OCI-LY3 (cell line): ENCODE measurements around the gene SND1.

ENCODE experiments used
- H2AFZ ChIP-seq: fragments of 200-600, 300-600 bp; shearing (Covaris generic); 2 replicates; pipeline ENCODE4 v1.6.0; 2014; ENCODE audit warnings: antibody characterized with exemption, low read depth, low read length
- H3K27ac ChIP-seq: fragments of 200-600, 300-600 bp; sonication (generic); 2 replicates; pipeline ENCODE4 v1.5.1; 2014; ENCODE audit warnings: mild to moderate bottlenecking, low read length, moderate library complexity, mixed read lengths
- H3K27me3 ChIP-seq: fragments of 200-600, 300-600 bp; sonication (generic); 2 replicates; pipeline ENCODE4 v1.6.1; 2014; ENCODE audit warnings: low read depth, low read length, mixed read lengths
- H3K36me3 ChIP-seq: fragments of 200-600, 300-600 bp; sonication (generic); replicated peaks from 2 replicates; pipeline ENCODE3; 2014; ENCODE audit warnings: low read depth, low read length, mixed read lengths
- H3K4me1 ChIP-seq: fragments of 300-600, 200-600 bp; sonication (generic); 2 replicates; pipeline ENCODE4 v1.6.1; 2014; ENCODE audit warnings: low read length, mixed read lengths
- H3K4me2 ChIP-seq: fragments of 200-600, 300-600 bp; sonication (generic); 2 replicates; pipeline ENCODE4 v1.6.1; 2014; ENCODE audit warnings: low read length, mixed read lengths
- H3K4me3 ChIP-seq: fragments of 300-600, 200-600 bp; sonication (generic); 2 replicates; pipeline ENCODE4 v1.5.1; 2014; ENCODE audit warnings: antibody characterized with exemption, mild to moderate bottlenecking, low read length, moderate library complexity
- H3K79me2 ChIP-seq: fragments of 300-600, 200-600 bp; shearing (Covaris generic); 2 replicates; pipeline ENCODE4 v1.6.1; 2014; ENCODE audit warnings: mild to moderate bottlenecking, low read length, mixed read lengths
- H3K9ac ChIP-seq: fragments of 300-600, 200-600 bp; shearing (Covaris generic); 2 replicates; pipeline ENCODE4 v1.6.0; 2014; ENCODE audit warnings: mild to moderate bottlenecking, low read length, moderate library complexity
- H3K9me3 ChIP-seq: fragments of 200-600, 300-600 bp; shearing (Covaris generic); 2 replicates; pipeline ENCODE4 v1.6.1; 2014; ENCODE audit warnings: low read length, mixed read lengths; ENCODE audit not compliant: insufficient read depth
- H4K20me1 ChIP-seq: fragments of 200-600, 300-600 bp; sonication (generic); 2 replicates; pipeline ENCODE4 v1.6.1; 2016; ENCODE audit warnings: low read length, mixed read lengths; ENCODE audit not compliant: insufficient read depth
- EZH2phosphoT487 ChIP-seq: fragments of 200-600 bp; shearing (Covaris generic); IDR thresholded peaks from 2 replicates; pipeline ENCODE4 v1.6.1; 2018; ENCODE audit warnings: antibody characterized with exemption, mixed run types, low read depth
- TF ChIP-seq, protein P1 (sequence below): fragments of 200-600, 300-600 bp; sonication (generic); IDR thresholded peaks from 2 replicates; pipeline ENCODE4 v1.5.1; 2014; ENCODE audit warnings: antibody characterized with exemption, low read length, low read depth

The SND1 gene

DNA sequence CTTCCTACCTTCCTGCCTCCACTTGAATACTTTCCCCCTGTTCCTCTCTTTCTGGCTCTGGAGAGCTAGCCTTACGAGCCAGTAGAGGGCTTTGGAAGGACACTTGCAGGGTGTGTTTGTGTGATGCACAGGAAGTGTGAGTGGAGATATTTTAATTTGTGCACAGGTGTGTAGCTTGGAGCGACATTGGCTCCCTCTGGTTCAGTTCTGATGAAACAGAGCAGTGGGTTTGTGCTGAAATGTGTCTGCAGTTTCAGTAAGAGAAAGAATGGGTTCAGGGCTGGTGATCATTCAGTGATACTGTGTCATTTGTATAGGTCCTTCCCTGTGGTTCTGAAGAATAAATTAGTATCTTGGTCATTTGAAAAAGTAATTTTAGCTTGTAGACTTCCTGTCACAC is 86.9 kb downstream of the SND1 start:
- Histone ChIP-seq H3K9me3 (no peaks in the 10 kb centered on the region), H3K4me2 (no peak overlapping the region), H3K9ac (no peak overlapping the region), H3K36me3 (peaks cover 58% of the 10 kb centered on the region), H3K4me3 (no peak overlapping the region), H3K4me1 (peaks cover 6% of the 10 kb centered on the region; the same call in 1 of the 2 replicates), H3K27ac (no peak overlapping the region), H3K79me2 (peaks cover 96% of the 10 kb centered on the region), H4K20me1 (peaks cover 85% of the 10 kb centered on the region), H2AFZ (no peak overlapping the region), H3K27me3 (no peaks in the 10 kb centered on the region)
- TF ChIP-seq, protein P1, sequence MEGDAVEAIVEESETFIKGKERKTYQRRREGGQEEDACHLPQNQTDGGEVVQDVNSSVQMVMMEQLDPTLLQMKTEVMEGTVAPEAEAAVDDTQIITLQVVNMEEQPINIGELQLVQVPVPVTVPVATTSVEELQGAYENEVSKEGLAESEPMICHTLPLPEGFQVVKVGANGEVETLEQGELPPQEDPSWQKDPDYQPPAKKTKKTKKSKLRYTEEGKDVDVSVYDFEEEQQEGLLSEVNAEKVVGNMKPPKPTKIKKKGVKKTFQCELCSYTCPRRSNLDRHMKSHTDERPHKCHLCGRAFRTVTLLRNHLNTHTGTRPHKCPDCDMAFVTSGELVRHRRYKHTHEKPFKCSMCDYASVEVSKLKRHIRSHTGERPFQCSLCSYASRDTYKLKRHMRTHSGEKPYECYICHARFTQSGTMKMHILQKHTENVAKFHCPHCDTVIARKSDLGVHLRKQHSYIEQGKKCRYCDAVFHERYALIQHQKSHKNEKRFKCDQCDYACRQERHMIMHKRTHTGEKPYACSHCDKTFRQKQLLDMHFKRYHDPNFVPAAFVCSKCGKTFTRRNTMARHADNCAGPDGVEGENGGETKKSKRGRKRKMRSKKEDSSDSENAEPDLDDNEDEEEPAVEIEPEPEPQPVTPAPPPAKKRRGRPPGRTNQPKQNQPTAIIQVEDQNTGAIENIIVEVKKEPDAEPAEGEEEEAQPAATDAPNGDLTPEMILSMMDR = no peak
- no peak for TF ChIP-seq EZH2phosphoT487

DNA sequence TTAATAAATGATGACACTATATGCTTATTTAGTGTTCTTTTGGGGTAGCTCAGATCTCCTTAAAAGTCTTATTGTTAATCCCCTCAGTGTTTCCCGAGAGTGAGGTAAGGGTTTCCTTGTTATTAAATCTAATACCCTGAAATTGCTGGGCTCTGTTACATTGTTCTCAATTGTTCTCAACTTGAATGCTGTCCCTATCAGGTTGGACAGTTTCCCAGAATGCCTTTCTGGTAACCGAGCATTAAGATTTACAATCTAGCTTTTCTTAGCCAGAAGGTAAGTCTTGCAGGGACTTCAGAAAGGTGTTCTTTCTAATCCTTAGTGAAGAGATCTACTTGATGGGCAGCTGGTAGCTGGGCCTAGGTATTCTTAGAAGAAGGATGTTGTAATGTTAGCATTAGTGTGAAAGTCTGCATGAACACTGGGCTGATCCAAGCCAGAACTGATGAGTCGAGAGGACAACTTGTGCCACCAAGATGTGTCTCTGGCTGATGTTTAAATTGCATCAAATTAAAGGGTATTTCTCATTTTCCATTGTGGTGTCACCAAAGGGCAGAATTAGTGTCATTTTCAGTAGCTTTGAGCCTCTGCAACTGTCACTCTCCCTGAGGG is 89.9 kb downstream of the SND1 start:
- peaks cover 99% of the 10 kb centered on the region for H3K79me2 ChIP-seq
- peaks cover 6% of the 10 kb centered on the region; the same call in 1 of the 2 replicates for H3K4me1 ChIP-seq
- no peaks in the 10 kb centered on the region for H3K27me3 ChIP-seq
- TF ChIP-seq, protein P1 = no peak
- no peak for TF ChIP-seq EZH2phosphoT487
- no peaks in the 10 kb centered on the region for H3K9me3 ChIP-seq
- H3K36me3 ChIP-seq = peaks cover 46% of the 10 kb centered on the region
- H4K20me1 ChIP-seq = peaks cover 94% of the 10 kb centered on the region
- H2AFZ ChIP-seq = no peak overlapping the region
- no peak overlapping the region for H3K9ac ChIP-seq
- no peak overlapping the region for H3K4me2 ChIP-seq
- no peak overlapping the region for H3K27ac ChIP-seq
- H3K4me3 ChIP-seq = no peak overlapping the region

DNA sequence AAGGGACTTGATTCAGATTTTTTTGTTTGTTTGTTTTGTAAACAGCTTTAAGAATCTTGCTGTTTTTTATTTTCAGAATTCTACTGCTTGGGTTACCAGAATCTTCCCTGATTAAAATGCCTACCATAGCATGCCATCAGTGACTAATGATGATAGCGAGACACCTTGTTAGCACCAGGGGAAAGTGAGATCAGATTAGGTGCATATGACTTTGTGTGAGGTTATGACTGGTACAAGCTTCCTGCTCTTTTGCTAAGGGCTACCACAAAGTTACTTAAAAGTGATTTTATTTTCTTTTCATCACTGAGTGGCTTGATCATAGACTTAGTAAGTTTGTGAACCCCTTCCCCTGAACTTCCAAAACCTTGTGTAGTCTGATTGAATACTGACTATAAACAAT is 93.5 kb downstream of the SND1 start:
- Histone ChIP-seq H4K20me1 (peaks cover 99% of the 10 kb centered on the region), H3K27me3 (no peaks in the 10 kb centered on the region), H3K36me3 (peaks cover 48% of the 10 kb centered on the region), H3K79me2 (peaks cover 100% of the 10 kb centered on the region), H3K27ac (no peak overlapping the region), H3K4me3 (no peak overlapping the region), H2AFZ (no peak overlapping the region), H3K4me1 (no peaks in the 10 kb centered on the region), H3K4me2 (no peak overlapping the region), H3K9me3 (no peaks in the 10 kb centered on the region), H3K9ac (no peak overlapping the region)
- no peak for TF ChIP-seq EZH2phosphoT487
- TF ChIP-seq, protein P1 = no peak

DNA sequence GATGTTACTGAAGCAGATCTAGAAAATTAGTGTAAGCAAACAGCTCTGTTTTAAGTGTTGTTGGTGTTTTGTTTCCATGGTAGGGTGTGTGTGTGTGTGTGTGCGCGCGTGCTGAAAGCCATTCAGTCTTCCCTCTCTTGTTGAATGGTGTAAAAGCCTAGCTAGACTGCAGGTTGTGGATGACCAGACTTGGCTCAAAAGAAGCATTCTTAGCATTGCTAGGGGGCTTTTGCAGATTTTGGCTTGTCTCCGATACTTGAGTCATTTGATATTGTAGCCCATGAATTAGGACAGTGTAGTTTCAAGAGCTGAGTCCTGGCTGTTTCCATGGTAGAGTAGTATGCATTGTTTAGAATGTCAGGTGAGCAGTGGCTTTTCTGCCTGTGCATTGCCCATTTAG is 99.1 kb downstream of the SND1 start:
- Histone ChIP-seq H3K4me1 (peaks cover 19% of the 10 kb centered on the region), H3K27me3 (no peaks in the 10 kb centered on the region), H3K79me2 (peaks cover 100% of the 10 kb centered on the region), H3K9me3 (no peaks in the 10 kb centered on the region), H3K36me3 (peaks cover 26% of the 10 kb centered on the region), H3K27ac (no peak overlapping the region), H3K4me3 (no peak overlapping the region), H4K20me1 (peaks cover 100% of the 10 kb centered on the region), H2AFZ (no peak overlapping the region), H3K4me2 (no peak overlapping the region), H3K9ac (no peak overlapping the region)
- TF ChIP-seq, protein P1 = no peak
- no peak for TF ChIP-seq EZH2phosphoT487
